Vagina (tissue), 2 donors: ENCODE measurements around the gene PPIC.
"Not testable (repeated sequence)": the region's sequence is repeated elsewhere in the genome, so short reads cannot be mapped to it uniquely, and the experiment has no call there.

ENCODE experiments used
- CTCF ChIP-seq, 3 experiments: fragments of 450-650 bp in 2 of 3; fragments of 200-600 bp in 1 of 3; sonication (generic) in 1 of 3; IDR thresholded peaks; one replicate each; pipeline ENCODE4 v1.5.1; 2017 to 2019; ENCODE audit warnings: antibody characterized with exemption in 3 of 3, mild to moderate bottlenecking in 2 of 3, moderate library complexity in 2 of 3
- POLR2AphosphoS5 ChIP-seq, 2 donors: sonication (generic); formaldehyde crosslinking; IDR thresholded peaks; one replicate each; pipeline ENCODE4 v1.9.0; 2017; ENCODE audit warnings: antibody characterized with exemption in 2 of 2, mild to moderate bottlenecking in 2 of 2, low read depth in 1 of 2; ENCODE audit not compliant: insufficient read depth in 1 of 2

GRCh38 chr5:122974251-122974650 is 62.3 kb downstream of the PPIC start:
- not testable (repeated sequence) for TF ChIP-seq CTCF (IDR thresholded peaks at IDR 0.05); POLR2AphosphoS5 (IDR thresholded peaks at IDR 0.05; ENCODE audit: insufficient read depth in 1 of 2, low read depth in 1 of 2)
